WI38 (cell line): ENCODE data around the gene CBX5.
"Not testable (repeated sequence)": the region's sequence is repeated elsewhere in the genome, so short reads cannot be mapped to it uniquely, and the experiment has no call there.

Experiments
- H3K4me3 ChIP-seq: 2 replicates; pipeline ENCODE4 v1.5.1; 2011; ENCODE audit warnings: low read depth, mild to moderate bottlenecking, control low read depth, low read length
- TF ChIP-seq, protein P1 (sequence below): IDR thresholded peaks from 2 replicates; pipeline ENCODE4 v1.5.1; 2012; ENCODE audit warnings: low read depth, mild to moderate bottlenecking, control low read depth, low read length

Gene CBX5

DNA sequence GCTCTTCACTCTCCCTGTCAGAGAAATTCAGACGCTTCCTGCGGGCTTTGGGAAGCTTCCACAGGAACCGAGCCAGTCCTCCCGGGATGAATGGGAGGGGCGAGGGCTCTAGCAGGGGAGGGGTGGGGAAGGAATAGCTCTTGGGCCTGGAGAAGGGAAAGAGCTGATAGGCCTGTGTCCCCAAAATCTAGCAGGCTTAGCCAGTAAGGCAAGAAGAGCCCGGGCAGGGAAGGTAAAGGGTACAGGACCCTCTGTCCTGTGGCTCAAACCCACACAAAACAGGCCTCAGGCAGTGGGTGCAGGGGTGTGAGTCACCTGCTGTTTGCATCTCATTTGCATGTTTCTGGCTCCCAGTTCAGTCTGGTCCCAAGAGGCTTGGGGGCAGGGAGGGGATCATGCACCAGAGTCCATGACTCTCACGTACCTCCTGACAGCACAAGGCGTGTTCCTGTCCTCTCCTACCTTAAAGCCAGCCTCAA, 82.5 kb downstream of the CBX5 start:
- H3K4me3 ChIP-seq: no peak overlapping the region
- TF ChIP-seq, protein P1, sequence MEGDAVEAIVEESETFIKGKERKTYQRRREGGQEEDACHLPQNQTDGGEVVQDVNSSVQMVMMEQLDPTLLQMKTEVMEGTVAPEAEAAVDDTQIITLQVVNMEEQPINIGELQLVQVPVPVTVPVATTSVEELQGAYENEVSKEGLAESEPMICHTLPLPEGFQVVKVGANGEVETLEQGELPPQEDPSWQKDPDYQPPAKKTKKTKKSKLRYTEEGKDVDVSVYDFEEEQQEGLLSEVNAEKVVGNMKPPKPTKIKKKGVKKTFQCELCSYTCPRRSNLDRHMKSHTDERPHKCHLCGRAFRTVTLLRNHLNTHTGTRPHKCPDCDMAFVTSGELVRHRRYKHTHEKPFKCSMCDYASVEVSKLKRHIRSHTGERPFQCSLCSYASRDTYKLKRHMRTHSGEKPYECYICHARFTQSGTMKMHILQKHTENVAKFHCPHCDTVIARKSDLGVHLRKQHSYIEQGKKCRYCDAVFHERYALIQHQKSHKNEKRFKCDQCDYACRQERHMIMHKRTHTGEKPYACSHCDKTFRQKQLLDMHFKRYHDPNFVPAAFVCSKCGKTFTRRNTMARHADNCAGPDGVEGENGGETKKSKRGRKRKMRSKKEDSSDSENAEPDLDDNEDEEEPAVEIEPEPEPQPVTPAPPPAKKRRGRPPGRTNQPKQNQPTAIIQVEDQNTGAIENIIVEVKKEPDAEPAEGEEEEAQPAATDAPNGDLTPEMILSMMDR: no peak

DNA sequence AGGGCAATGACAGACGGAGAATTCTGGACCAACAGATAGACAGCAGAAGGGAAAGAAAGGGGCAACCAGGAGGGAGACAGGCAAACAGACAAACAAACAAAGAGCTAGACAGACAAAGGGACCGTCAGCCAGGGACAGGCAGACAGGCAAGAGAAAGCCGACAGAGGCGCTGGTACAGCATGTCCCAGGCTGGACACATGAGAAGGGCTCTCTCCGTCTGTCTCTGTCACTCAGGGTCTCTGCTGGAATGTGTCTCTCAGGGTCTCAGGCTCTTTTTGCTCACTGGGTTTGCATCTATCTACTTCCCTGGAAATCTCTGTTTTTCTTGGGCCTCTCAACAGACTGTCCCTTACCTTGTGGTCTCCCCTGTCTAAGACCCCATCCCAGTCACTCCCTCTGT, 82.9 kb downstream of the CBX5 start:
- TF ChIP-seq, protein P1: no peak

DNA sequence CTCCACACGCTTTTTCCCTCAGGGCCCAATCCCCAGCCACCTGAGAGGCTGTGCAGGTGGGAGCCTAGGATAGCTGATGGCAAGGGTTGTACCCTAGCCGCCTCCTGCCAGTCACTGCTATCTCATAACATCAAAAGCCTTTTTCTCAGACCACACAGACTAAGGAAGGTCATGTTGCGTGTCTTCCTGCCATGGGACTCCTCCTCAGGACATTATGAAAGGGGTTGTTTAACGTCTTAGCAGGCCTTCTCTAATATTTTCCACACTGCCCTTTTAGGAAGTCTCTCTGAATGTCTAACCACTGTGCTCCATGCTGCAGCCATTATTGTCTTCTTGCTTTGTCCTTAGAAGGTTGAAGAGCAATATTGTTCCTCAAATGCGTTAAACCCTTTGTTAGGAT, 83.5 kb downstream of the CBX5 start:
- no peak overlapping the region for H3K4me3 ChIP-seq
- TF ChIP-seq, protein P1: no peak

More for the DNA sequence above, 82.9 kb downstream of the CBX5 start:
- H3K4me3 ChIP-seq: no peak overlapping the region

DNA sequence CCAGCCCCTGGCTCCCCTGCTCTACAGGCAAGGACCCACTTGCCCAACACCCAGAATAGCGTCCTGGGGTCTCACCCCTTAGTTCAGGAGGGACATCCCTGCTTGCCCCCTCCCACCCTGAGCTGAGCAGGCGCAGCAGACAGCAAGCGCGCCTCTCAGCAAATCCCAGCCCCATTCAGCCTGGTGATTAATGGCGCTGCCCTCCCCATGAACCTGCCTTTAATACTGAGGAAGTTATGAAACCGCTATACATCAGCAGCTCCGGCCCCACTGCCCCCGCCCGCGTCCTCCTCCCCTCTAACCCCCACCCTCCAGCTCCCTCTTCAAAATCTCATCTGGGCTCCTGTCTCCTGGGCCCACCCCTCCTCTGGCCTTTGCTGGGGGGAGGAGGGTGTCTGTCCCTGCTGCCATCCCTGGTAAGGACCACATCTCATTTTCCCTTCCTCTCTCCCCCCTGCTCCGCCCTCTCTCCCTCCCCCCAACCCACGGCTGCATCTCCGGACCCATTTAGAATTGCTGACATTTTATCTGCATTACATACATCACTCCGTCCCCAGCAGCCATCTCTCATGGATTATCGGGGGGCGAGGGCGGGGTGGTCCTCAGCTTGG, 84.1 kb downstream of the CBX5 start:
- TF ChIP-seq, protein P1: no peak
- no peak overlapping the region for H3K4me3 ChIP-seq

DNA sequence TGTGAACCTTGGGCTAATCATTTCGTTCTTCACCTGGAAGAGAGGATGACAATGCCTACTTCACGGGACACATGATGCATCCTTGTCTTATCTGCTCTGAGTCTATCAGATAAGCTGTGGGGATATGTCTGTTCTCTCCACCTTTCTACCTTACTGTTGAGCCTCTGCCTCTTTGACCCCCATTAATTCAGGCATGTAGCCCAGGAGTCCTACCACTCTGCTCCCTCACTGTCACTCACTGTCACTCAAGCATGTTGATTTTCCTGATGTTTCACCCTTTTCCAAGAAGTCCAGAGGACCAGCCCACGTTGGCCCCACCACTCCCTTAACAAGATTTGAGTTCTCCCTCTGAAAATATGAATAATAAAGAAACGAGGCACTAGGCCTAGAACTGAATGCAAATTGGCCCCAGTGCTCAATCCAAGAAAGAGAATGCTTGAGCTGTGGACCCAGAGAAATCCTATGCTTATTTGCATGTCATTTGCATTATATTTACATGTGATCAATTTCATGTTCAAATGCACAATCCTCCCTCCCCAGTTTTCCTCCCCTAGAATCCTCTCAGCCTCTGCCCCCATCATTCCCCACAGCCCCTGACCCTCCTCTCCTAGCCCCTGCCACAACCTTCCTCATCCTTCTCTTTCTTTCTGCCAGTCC, 84.7 kb downstream of the CBX5 start:
- H3K4me3 ChIP-seq: no peak overlapping the region
- TF ChIP-seq, protein P1: no peak

DNA sequence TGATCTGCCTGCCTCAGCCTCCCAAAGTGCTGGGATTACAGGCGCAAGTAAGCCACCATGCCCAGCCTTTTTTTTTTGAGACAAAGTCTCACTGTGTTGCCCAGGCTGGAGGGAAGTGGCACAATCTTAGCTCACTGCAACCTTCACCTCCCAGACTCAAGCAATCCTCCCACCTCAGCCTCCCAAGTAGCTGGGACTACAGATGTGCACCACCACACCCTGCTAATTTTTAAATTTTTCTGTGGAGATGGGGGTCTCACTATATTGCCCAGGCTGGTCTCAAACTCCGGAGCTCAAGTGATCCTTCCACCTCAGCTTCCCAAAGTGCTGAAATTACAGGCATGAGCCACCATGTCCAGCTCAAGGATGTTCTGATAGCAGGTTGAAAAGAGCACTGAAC, 85.3 kb downstream of the CBX5 start:
- not testable (repeated sequence) for H3K4me3 ChIP-seq

DNA sequence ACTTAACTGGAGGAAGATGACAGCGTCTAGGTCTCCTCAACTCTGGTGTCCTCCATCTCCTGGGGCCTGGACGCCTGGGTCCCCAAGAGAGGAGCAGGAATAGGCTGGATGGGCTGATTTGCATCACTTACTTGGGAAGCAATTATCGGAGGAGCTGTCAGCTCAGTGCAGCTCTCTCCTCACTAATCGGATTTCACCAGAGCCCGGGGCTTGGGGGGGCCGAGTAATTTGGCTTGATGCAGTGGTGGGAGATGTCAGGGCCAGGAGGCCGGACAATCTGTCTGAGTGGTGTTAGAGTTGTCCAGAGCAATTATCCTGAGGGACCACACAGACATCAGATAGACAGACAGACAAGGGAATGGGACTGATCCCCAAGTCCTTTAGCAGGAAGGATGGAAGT, 86.5 kb downstream of the CBX5 start:
- H3K4me3 ChIP-seq: no peak overlapping the region
- TF ChIP-seq, protein P1: no peak

DNA sequence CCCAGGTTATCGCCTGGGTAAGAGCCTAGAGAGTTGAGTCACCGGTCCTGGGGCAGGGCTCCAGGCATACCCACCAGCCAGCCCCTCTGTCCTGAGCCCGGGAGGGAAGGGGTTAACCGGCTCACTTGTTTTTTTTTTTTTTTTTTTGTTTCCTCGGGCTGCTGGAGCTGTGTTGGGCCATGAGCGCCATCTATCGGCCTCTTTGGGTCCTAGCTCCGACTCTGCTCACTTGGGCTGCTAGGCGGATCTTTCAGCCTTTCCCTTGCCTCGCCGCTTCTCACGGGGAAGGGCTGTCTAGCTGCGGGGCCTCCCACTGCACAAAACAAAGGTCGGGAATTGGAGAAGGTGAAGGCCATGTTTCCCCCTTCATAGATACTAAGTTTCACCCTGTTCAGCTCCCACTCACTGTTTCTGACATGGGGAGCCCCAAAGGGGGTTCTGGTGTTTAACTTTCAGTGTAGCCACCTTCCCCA, 88.3 kb downstream of the CBX5 start:
- no peak overlapping the region for H3K4me3 ChIP-seq
- TF ChIP-seq, protein P1: peak; percentile 77
